Esophagus muscularis mucosa (tissue), 3 donors: Measurements from ENCODE around the gene PSMB8.

ENCODE experiments used
- EP300 ChIP-seq: sonication (generic); formaldehyde crosslinking; IDR thresholded peaks from one replicate; pipeline ENCODE4 v1.6.1; 2017; ENCODE audit warnings: antibody characterized with exemption
- TF ChIP-seq, protein P1 (sequence below), 3 experiments: fragments of 200-600 bp in 2 of 3; fragments of 450-650 bp in 1 of 3; sonication (generic) in 2 of 3; IDR thresholded peaks; one replicate each; pipeline ENCODE4 v1.5.1; 2017 to 2019; ENCODE audit warnings: antibody characterized with exemption in 3 of 3, mild to moderate bottlenecking in 2 of 3, moderate library complexity in 1 of 3

DNA sequence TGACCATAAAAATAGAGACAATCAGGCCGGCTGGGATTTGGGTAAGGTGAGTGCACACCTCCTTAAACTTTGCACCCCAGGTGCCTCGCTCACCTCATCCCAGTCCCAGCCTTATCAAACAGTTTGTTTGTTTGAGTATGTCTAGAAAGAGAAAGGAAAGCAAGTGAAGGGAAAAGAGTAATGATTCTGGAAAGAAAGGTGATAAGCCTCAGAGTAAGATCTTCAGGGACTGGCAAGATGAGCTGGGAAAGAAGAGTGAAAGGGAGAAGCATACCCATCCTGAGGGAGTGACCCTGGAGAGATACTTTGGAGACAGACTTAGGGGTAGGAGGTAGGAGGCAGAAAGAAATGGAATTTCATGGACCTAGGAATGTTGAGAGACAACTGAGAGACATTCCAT, 7.0 kb downstream of the PSMB8 start:
- no peak for TF ChIP-seq EP300
- TF ChIP-seq, protein P1, sequence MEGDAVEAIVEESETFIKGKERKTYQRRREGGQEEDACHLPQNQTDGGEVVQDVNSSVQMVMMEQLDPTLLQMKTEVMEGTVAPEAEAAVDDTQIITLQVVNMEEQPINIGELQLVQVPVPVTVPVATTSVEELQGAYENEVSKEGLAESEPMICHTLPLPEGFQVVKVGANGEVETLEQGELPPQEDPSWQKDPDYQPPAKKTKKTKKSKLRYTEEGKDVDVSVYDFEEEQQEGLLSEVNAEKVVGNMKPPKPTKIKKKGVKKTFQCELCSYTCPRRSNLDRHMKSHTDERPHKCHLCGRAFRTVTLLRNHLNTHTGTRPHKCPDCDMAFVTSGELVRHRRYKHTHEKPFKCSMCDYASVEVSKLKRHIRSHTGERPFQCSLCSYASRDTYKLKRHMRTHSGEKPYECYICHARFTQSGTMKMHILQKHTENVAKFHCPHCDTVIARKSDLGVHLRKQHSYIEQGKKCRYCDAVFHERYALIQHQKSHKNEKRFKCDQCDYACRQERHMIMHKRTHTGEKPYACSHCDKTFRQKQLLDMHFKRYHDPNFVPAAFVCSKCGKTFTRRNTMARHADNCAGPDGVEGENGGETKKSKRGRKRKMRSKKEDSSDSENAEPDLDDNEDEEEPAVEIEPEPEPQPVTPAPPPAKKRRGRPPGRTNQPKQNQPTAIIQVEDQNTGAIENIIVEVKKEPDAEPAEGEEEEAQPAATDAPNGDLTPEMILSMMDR (IDR thresholded peaks at IDR 0.05), result no peak
